Measurements from ENCODE around the gene SPTBN4. TPM values are rescaled to one million over a fixed set of nuclear protein-coding genes. Genes with fewer than 3 reads are reported as not detected.

Gene SPTBN4
- total RNA-seq, result 10 to 100 TPM in 1 of 5 donors, 1 to 10 TPM in 3, not detected in 1; 2.2 to 18.1 (median 2.6) TPM
- polyA plus RNA-seq, result 1 to 10 TPM; 1.4 to 2.2 (median 2.0) TPM
- long read RNA-seq, donor 1, result 0 reads
- long read RNA-seq, donor 2, result 0 reads
- long read RNA-seq, donor 3, result 0 reads
- long read RNA-seq, donor 4, result 0 reads
- long read RNA-seq, donor 5, partial matches to known transcripts, result 0 of 1 reads
- long read RNA-seq, donor 5, other reads (novel, unspliced or antisense), result 0 of 1 reads
- long read RNA-seq, donor 6, result 0 reads
- long read RNA-seq, donor 7, result 0 reads
- long read RNA-seq, donor 8, result 0 reads
- long read RNA-seq, donor 9, result 0 reads
- long read RNA-seq, donor 10, result 0 reads

GRCh38 chr19:40466985-40467734, at the start of gene SPTBN4:
SPTBN4 (plus strand) TSS chr19:40467001; CDS start chr19:40472622, 5,621 bp downstream.
- H3K9me3 ChIP-seq, result no peaks in the 10 kb centered on the region
- TF ChIP-seq POLR2A (IDR thresholded peaks at IDR 0.05) (no peak), EP300 (IDR thresholded peaks at IDR 0.05) (no peak), CTCF (IDR thresholded peaks at IDR 0.05) (no peak), POLR2AphosphoS5 (IDR thresholded peaks at IDR 0.05) (no peak)
- intact Hi-C loops (cut with DNase I; ENCODE audit: low total_unique reads), result no loop called here
- H3K4me3 ChIP-seq, result peak within 1 kb of the TSS; percentile 50 to 77 (median 65)
- peaks cover 28 to 45% (median 36%) of the 10 kb centered on the region in 4 donors for H3K4me1 ChIP-seq
- H3K27ac ChIP-seq, result peak within 1 kb of the TSS; percentile 64 to 99 (median 96)
- peak in 1 of 2 donors; percentile 67 for DNase-seq
- 7 to 27% (median 13%) methylated on average over 7 to 82 of the region's 87 CpGs for WGBS, 5 donors
- H3K27me3 ChIP-seq, result peaks cover 0 to 13% (median 4%) of the 10 kb centered on the region in 3 donors
- H3K36me3 ChIP-seq, result no peaks in the 10 kb centered on the region

GRCh38 chr19:40417643-40417981, 49.2 kb upstream of the SPTBN4 start:
- TF ChIP-seq POLR2AphosphoS5 (IDR thresholded peaks at IDR 0.05), result no peak
- TF ChIP-seq CTCF (IDR thresholded peaks at IDR 0.05), result no peak
- TF ChIP-seq EP300 (IDR thresholded peaks at IDR 0.05), result no peak
- TF ChIP-seq POLR2A (IDR thresholded peaks at IDR 0.05), result no peak
- peaks cover 4% of the 10 kb centered on the region in 4 donors for H3K36me3 ChIP-seq
- H3K27me3 ChIP-seq, result no peaks in the 10 kb centered on the region
- no peaks in the 10 kb centered on the region for H3K9me3 ChIP-seq
- H3K4me3 ChIP-seq, result no peak overlapping the region
- peaks cover 21 to 41% (median 28%) of the 10 kb centered on the region in 4 donors for H3K4me1 ChIP-seq
- intact Hi-C loops (cut with DNase I; ENCODE audit: low total_unique reads), result no loop called here
- 70 to 83% (median 79%) methylated on average over 4 of the region's 4 CpGs for WGBS, 5 donors
- DNase-seq, result no peak
- peak overlapping the region; percentile 48 to 81 (median 79) for H3K27ac ChIP-seq

GRCh38 chr19:40418040-40418439, 48.8 kb upstream of the SPTBN4 start:
- Histone ChIP-seq H3K4me3 (no peak overlapping the region), H3K27me3 (no peaks in the 10 kb centered on the region), H3K36me3 (peaks cover 8 to 9% (median 9%) of the 10 kb centered on the region in 4 donors), H3K9me3 (no peaks in the 10 kb centered on the region), H3K4me1 (peaks cover 26 to 45% (median 32%) of the 10 kb centered on the region in 4 donors), H3K27ac (peak overlapping the region in 4 of 5 donors; percentile 61 to 81 (median 80))
- intact Hi-C loops (cut with DNase I; ENCODE audit: low total_unique reads), result no loop called here
- no peak for DNase-seq
- 82 to 96% (median 92%) methylated on average over 3 of the region's 3 CpGs for WGBS, 5 donors
- TF ChIP-seq POLR2A (IDR thresholded peaks at IDR 0.05) (no peak), EP300 (IDR thresholded peaks at IDR 0.05) (no peak), POLR2AphosphoS5 (IDR thresholded peaks at IDR 0.05) (no peak), CTCF (IDR thresholded peaks at IDR 0.05) (no peak)

- DNase-seq, result no peak
- Histone ChIP-seq H3K27ac (peak overlapping the region in 3 of 5 donors; percentile 7 to 100 (median 80)), H3K27me3 (no peaks in the 10 kb centered on the region), H3K4me1 (peaks cover 37 to 56% (median 42%) of the 10 kb centered on the region in 4 donors), H3K4me3 (no peak overlapping the region), H3K36me3 (peaks cover 12 to 13% (median 12%) of the 10 kb centered on the region in 4 donors), H3K9me3 (no peaks in the 10 kb centered on the region)
- 63 to 72% (median 65%) methylated on average over 5 of the region's 5 CpGs for WGBS, 5 donors
- intact Hi-C loops (cut with DNase I; ENCODE audit: low total_unique reads), result no loop called here
- TF ChIP-seq EP300 (IDR thresholded peaks at IDR 0.05) (no peak), POLR2AphosphoS5 (IDR thresholded peaks at IDR 0.05) (no peak), POLR2A (IDR thresholded peaks at IDR 0.05) (no peak), CTCF (IDR thresholded peaks at IDR 0.05) (no peak)
Observed at GRCh38 chr19:40419066-40419612, 47.7 kb upstream of the SPTBN4 start.
